Measurements from ENCODE around the gene ITPK1.

Gene ITPK1

DNA sequence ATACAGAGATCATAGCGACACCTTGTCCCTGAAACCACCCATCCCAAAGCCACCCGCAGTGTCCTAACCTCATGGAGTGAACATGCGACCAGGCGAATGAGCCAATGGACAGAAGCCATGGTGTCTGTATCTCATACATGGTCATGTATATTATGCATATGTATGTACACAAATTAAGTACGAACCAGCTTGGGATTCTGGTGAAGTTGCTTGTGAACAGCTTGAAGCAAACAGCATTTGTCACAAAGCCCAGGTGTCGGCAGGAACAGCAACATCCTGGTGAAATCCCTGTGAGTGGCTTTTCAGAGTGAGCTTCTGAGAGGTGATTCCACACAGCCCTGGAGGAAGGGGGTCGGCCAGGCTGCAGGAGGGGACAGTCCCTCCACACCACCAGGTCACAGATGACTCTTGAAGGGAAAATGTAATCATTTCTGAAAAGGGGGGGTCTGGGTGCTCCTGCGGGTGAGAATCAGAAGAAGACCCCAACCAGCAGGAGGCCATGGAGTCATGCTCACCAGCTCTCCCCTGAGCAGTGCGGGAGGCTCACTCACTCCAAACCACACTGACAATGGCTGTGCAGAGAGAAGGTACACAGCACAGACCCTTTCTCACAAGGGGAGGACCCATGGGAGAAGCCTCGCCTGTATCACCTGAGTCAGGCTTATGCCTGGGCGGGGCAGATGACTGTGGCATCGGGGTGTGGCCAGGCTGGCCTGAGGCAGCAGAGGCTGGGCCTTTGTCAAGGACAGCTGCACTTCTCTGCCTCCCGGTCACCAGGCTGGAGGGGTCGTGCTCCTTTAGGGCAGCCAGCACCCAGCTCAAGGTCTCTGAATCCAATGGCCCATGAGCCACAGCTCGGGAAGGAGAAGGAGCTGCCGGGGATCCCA, 178.4 kb downstream of the ITPK1 start:
- H3K4me3 ChIP-seq (ENCODE audit: low read length): no peak overlapping the region
- TF ChIP-seq, protein P1, sequence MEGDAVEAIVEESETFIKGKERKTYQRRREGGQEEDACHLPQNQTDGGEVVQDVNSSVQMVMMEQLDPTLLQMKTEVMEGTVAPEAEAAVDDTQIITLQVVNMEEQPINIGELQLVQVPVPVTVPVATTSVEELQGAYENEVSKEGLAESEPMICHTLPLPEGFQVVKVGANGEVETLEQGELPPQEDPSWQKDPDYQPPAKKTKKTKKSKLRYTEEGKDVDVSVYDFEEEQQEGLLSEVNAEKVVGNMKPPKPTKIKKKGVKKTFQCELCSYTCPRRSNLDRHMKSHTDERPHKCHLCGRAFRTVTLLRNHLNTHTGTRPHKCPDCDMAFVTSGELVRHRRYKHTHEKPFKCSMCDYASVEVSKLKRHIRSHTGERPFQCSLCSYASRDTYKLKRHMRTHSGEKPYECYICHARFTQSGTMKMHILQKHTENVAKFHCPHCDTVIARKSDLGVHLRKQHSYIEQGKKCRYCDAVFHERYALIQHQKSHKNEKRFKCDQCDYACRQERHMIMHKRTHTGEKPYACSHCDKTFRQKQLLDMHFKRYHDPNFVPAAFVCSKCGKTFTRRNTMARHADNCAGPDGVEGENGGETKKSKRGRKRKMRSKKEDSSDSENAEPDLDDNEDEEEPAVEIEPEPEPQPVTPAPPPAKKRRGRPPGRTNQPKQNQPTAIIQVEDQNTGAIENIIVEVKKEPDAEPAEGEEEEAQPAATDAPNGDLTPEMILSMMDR (conservative IDR thresholded peaks at IDR 0.05; ENCODE audit: low read length): no peak
- DNase-seq (ENCODE audit: low read depth): no peak

DNA sequence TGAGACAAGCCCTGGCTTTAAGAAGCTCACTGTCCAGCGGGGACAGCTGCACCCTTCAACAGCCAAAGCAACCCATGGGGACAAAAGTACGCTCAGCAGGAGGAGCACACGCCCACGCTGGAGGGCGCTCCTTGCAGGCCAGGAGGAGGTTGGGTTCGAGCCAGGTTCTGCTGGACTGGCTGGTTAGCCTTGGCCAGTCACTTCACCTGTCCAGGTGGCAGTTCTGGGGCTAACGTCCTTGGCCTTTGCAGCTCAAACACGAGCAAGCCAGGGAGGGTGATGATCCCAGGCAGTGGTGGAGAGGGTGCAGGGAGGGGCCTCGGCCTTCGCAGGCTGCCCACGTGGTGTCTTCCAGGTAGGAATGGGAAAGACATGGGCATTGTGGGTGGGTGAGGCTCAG, 179.6 kb downstream of the ITPK1 start:
- no peak for DNase-seq (ENCODE audit: low read depth)
- H3K4me3 ChIP-seq (ENCODE audit: low read length): no peak overlapping the region
- TF ChIP-seq, protein P1 (conservative IDR thresholded peaks at IDR 0.05; ENCODE audit: low read length): no peak

DNA sequence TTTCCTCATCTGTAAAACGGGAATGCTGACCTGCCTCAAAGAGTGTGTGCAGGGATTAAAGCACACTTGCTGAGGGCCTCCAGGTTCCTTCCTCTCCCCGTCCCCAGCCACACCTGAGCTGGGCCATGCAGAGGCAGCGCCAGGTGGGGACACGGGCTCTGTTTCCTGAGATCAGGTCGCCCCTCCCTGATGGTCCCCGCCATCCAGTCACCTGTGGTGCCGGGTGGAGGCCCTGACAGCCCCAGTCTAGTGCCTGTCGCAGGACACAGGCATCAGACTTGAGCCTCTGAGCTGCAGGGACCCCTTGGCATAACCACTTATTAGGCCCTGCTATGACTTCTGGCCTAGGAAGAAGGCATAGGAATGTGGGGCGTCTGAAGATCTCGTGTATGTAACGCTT, 180.3 kb downstream of the ITPK1 start:
- H3K4me3 ChIP-seq (ENCODE audit: low read length): no peak overlapping the region
- DNase-seq (ENCODE audit: low read depth): no peak
- TF ChIP-seq, protein P1 (conservative IDR thresholded peaks at IDR 0.05; ENCODE audit: low read length): no peak

DNA sequence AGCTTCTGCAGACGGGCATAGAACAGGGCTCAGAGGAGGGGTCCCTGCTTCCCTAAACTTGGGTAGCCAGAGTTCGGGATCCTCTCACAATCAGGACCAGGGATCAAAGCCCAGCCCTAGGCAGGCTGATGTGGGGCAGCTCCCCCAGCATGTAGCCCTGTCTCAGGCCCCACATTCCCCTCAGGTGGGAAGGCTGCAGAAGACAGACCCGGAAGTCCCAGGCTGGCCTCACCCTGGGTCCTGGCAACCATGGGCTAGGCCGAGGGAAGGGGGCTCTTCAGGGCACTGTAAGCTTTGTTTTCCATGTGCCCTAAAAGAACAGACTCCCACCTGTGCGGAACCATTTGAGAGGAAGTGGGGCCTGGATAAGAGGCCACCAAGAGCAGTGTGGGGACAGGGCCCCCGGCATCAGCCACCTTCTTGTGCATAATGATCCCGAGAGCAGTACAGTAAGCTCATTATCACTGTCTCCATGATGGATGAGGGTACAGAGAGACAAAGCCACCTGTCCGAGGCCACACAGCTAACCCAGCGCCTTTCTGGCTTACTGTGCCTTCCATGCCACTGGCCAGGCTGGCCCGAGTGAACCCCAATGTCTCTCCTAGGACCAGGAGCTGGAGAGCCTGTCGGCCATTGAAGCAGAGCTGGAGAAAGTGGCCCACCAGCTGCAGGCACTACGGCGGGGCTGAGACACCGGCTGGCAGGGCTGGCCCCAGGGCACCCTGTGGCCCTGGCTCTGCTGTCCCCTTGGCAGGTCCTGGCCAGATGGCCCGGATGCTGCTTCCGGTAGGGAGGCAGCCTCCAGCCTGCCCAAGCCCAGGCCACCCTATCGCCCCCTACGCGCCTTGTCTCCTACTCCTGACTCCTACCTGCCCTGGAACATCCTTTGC, 181.3 kb downstream of the ITPK1 start:
- TF ChIP-seq, protein P1 (conservative IDR thresholded peaks at IDR 0.05; ENCODE audit: low read length): no peak
- no peak for DNase-seq (ENCODE audit: low read depth)
- no peak overlapping the region for H3K4me3 ChIP-seq (ENCODE audit: low read length)

DNA sequence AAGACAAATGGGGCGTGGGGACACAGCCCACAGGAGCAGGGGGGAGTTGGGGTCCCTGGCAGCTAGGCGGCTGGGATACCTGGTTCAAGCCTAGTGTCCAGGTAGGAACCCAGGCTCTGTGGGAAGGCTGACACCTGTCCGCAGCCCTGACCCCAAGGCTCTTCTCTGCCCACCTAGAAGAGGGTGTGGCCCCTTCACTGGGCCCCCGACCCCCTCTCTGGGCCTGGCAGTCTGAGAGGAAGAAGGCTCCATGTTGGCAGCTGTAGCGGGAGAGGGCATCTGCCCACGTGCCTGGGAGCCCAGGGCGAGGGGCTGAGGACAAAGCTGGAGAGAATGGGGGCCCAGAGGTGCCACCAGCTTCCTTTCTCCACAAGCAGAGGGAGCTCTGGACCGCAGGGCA, 182.2 kb downstream of the ITPK1 start:
- no peak for DNase-seq (ENCODE audit: low read depth)
- H3K4me3 ChIP-seq (ENCODE audit: low read length): no peak overlapping the region
- TF ChIP-seq, protein P1 (conservative IDR thresholded peaks at IDR 0.05; ENCODE audit: low read length): no peak

DNA sequence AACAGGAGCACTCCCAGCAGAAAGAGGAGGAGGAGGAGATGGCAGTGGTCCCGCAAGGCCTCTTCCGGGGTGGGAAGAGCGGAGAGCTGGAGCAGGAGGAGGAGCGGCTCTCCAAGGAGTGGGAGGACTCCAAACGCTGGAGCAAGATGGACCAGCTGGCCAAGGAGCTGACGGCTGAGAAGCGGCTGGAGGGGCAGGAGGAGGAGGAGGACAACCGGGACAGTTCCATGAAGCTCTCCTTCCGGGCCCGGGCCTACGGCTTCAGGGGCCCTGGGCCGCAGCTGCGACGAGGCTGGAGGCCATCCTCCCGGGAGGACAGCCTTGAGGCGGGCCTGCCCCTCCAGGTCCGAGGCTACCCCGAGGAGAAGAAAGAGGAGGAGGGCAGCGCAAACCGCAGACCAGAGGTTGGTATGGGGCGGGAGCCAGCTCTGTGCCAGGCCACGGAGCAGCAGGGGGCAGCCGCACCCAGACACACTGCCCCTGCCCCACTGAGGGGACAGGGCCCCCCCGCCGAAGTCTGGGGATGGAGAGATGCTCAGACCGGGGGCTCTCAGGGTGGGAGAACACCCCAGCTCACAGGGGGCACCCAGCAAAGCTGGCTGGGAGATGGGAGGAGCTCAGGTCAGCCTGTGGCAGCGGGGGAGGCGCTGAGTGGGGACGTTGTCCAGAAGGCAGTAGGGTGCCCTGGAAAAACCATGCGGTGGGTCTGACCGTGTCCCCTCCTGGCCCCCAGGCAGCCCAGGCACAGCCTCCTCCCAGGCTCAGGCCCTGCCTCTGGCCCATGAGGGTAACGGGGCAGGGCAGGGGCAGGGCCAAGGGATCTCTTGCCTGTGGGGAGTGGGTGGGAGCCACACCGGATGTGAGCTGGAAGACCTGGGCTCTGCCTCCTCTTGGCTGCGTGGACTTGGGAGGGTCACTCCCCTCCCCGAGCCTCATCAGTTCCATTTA, 183.0 kb downstream of the ITPK1 start:
- no peak for DNase-seq (ENCODE audit: low read depth)
- TF ChIP-seq, protein P1 (conservative IDR thresholded peaks at IDR 0.05; ENCODE audit: low read length): no peak
- no peak overlapping the region for H3K4me3 ChIP-seq (ENCODE audit: low read length)

Measured in AG10803 (cell line).